ENCODE measurements around the gene MALRD1.

DNA sequence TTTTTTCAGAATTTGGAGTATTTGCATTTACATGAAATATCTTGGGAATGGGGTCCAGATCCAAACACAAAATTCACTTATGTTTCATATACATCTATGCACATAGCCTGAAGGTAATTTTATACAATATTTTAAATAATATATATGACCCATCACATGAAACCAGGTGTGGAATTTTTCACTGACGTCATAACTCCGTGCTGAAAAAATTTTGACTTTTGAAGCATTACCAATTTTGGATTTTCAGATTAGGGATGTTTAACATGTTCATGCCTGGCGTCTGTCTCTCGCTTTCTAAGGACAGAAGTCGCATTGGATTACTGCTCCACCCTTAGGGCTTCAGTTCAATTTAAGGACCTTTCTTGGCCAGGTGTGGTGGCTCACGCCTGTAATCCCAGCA lies 418.1 kb downstream of the MALRD1 start:
- TF ChIP-seq, protein P1, sequence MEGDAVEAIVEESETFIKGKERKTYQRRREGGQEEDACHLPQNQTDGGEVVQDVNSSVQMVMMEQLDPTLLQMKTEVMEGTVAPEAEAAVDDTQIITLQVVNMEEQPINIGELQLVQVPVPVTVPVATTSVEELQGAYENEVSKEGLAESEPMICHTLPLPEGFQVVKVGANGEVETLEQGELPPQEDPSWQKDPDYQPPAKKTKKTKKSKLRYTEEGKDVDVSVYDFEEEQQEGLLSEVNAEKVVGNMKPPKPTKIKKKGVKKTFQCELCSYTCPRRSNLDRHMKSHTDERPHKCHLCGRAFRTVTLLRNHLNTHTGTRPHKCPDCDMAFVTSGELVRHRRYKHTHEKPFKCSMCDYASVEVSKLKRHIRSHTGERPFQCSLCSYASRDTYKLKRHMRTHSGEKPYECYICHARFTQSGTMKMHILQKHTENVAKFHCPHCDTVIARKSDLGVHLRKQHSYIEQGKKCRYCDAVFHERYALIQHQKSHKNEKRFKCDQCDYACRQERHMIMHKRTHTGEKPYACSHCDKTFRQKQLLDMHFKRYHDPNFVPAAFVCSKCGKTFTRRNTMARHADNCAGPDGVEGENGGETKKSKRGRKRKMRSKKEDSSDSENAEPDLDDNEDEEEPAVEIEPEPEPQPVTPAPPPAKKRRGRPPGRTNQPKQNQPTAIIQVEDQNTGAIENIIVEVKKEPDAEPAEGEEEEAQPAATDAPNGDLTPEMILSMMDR (IDR thresholded peaks at IDR 0.05 in 8 of 11, conservative IDR thresholded peaks at IDR 0.05 in 3 of 11) = no peak
- TF ChIP-seq POLR2A (IDR thresholded peaks at IDR 0.05) = no peak
- no peak for TF ChIP-seq POLR2AphosphoS5 (IDR thresholded peaks at IDR 0.05)
